B cell (primary cell): Measurements from ENCODE around the gene DNAJC15. TPM values are rescaled to one million over a fixed set of nuclear protein-coding genes. Genes with fewer than 3 reads are reported as not detected.

ENCODE experiments used
- ATAC-seq: fragments of 200-7000 bp; cut with Tn5 transposase; one replicate; pipeline ENCODE4 v1.10.0; 2021; ENCODE audit warnings: low read depth, mild to moderate bottlenecking, moderate number of reproducible peaks, moderate library complexity
- CTCF ChIA-PET: fragments of 350-600 bp; sonication (Branson Sonifier 250); formaldehyde crosslinking; loops from one replicate; lab custom pipeline; 2021; ENCODE audit warnings: antibody characterized with exemption, inconsistent platforms; lab: Charles Lee
- POLR2A ChIA-PET: fragments of 350-600 bp; sonication (Branson Sonifier 250); formaldehyde crosslinking; loops from one replicate; lab custom pipeline; 2021; ENCODE audit warnings: antibody characterized with exemption; lab: Charles Lee
- DNase-seq: peaks from one replicate; pipeline ENCODE4 v3.0.0; 2013
- H2AFZ ChIP-seq: 2 replicates; pipeline ENCODE4 v1.6.1; 2012; ENCODE audit warnings: mild to moderate bottlenecking, low read depth, low read length; ENCODE audit not compliant: insufficient read depth, poor library complexity, severe bottlenecking
- H3K27ac ChIP-seq, 2 donors: 1 replicate in 1 of 2; 2 replicates in 1 of 2; pipeline ENCODE4 v1.5.1; 2012 to 2013; ENCODE audit warnings: low read length in 2 of 2, mild to moderate bottlenecking in 2 of 2, moderate library complexity in 1 of 2
- H3K27me3 ChIP-seq, 4 experiments: fragments of 200-600 bp in 1 of 4; sonication (generic) in 1 of 4; replicated peaks in 1 of 4; 1 replicate in 2 of 4; 2 replicates in 2 of 4; pipeline versions ENCODE4 v1.6.1 to v1.7.0; 2013 to 2016; ENCODE audit warnings: low read length in 3 of 4, mild to moderate bottlenecking in 2 of 4, mixed read lengths in 1 of 4, moderate library complexity in 1 of 4; ENCODE audit not compliant: insufficient read depth in 4 of 4, control insufficient read depth in 3 of 4; ENCODE audit errors: control extremely low read depth in 1 of 4
- H3K36me3 ChIP-seq, 2 experiments: replicated peaks in 1 of 2; 1 replicate in 1 of 2; 2 replicates in 1 of 2; pipeline versions ENCODE4 v1.6.1 to v1.7.1; 2013; ENCODE audit warnings: low read length in 1 of 2; ENCODE audit not compliant: insufficient read depth in 2 of 2, control insufficient read depth in 1 of 2; ENCODE audit errors: control extremely low read depth in 1 of 2, extremely low read depth in 1 of 2
- H3K4me1 ChIP-seq, 2 donors: fragments of 200-600 bp in 1 of 2; sonication (generic) in 1 of 2; 1 replicate in 1 of 2; 2 replicates in 1 of 2; pipeline versions ENCODE4 v1.5.1 to v1.6.1; 2013 to 2017; ENCODE audit warnings: low read length in 2 of 2; ENCODE audit not compliant: control insufficient read depth in 2 of 2, insufficient read depth in 2 of 2
- H3K4me2 ChIP-seq: replicated peaks from 2 replicates; pipeline ENCODE3; 2012; ENCODE audit warnings: mild to moderate bottlenecking, low read depth, low read length; ENCODE audit not compliant: poor library complexity, severe bottlenecking
- H3K4me3 ChIP-seq, 5 experiments: fragments of 200-600 bp in 1 of 5; sonication (generic) in 1 of 5; 1 replicate in 3 of 5; 2 replicates in 2 of 5; pipeline versions ENCODE4 v1.5.1 to v1.7.0; 2011 to 2016; ENCODE audit warnings: low read length in 4 of 5, mild to moderate bottlenecking in 4 of 5, low read depth in 2 of 5, control low read depth in 1 of 5, moderate library complexity in 1 of 5; ENCODE audit not compliant: insufficient read depth in 1 of 5; ENCODE audit errors: control extremely low read depth in 1 of 5, extremely low read depth in 1 of 5
- H3K79me2 ChIP-seq: fragments of 200-600 bp; sonication (generic); one replicate; pipeline ENCODE4 v1.6.0; 2016; ENCODE audit warnings: low read length; ENCODE audit not compliant: control insufficient read depth, insufficient read depth
- H3K9ac ChIP-seq: fragments of 200-600 bp; sonication (generic); 2 replicates; pipeline ENCODE4 v1.6.1; 2017; ENCODE audit warnings: mild to moderate bottlenecking, low read length, moderate library complexity
- H3K9me3 ChIP-seq, 3 donors: one replicate each; pipeline versions ENCODE4 v1.6.1 to v1.7.1; 2013; ENCODE audit warnings: low read length in 2 of 3; ENCODE audit not compliant: control insufficient read depth in 2 of 3, insufficient read depth in 1 of 3; ENCODE audit errors: control extremely low read depth in 1 of 3
- H4K20me1 ChIP-seq: 2 replicates; pipeline ENCODE4 v1.6.0; 2012; ENCODE audit warnings: mild to moderate bottlenecking, low read length; ENCODE audit not compliant: insufficient read depth, control insufficient read depth, poor library complexity, severe bottlenecking
- H3K27ac Mint-ChIP-seq: one replicate; pipeline ENCODE4 v1.8.0; 2021; ENCODE audit warnings: mixed read lengths
- H3K27me3 Mint-ChIP-seq: one replicate; pipeline ENCODE4 v1.8.0; 2021; ENCODE audit warnings: mixed read lengths
- H3K4me1 Mint-ChIP-seq: one replicate; pipeline ENCODE4 v1.8.0; 2021; ENCODE audit warnings: mixed read lengths
- H3K4me3 Mint-ChIP-seq: one replicate; pipeline ENCODE4 v1.8.0; 2021; ENCODE audit warnings: mixed read lengths
- H3K9me3 Mint-ChIP-seq: one replicate; pipeline ENCODE4 v1.8.0; 2022; ENCODE audit warnings: mixed read lengths; ENCODE audit not compliant: insufficient read depth
- CTCF ChIP-seq: fragments of 200-600 bp; IDR thresholded peaks from one replicate; pipeline ENCODE4 v1.8.0; 2022; ENCODE audit warnings: antibody characterized with exemption, mild to moderate bottlenecking
- EZH2 ChIP-seq: IDR thresholded peaks from 2 replicates; pipeline ENCODE4 v1.6.1; 2012; ENCODE audit warnings: borderline replicate concordance, low read depth, mild to moderate bottlenecking, moderate library complexity, low read length; ENCODE audit not compliant: insufficient read depth, poor library complexity, severe bottlenecking
- WGBS: methylation state at CpG from one replicate; pipeline ENCODE4 v1.1.5; 2013; ENCODE audit warnings: missing lambda C conversion rate; ENCODE audit not compliant: insufficient coverage; 5-methylcytosine and 5-hydroxymethylcytosine counted together
- intact Hi-C: fragments of 100-400 bp; cut with micrococcal nuclease; formaldehyde crosslinking; loops from one replicate; pipeline ENCODE4 v1.10.0; 2022
- polyA plus RNA-seq: library from polyadenylated mRNA; depleted of rRNA; stranded (reverse); fragments of >200 nt; gene quantifications from 2 replicates; pipeline ENCODE4 v1.2.3, GENCODE V29; 2012
- total RNA-seq, 2 donors: library from RNA; stranded (reverse); fragments of 120-200 nt in 1 of 2; gene quantifications; 1 replicate in 1 of 2; 2 replicates in 1 of 2; pipeline versions ENCODE4 v1.2.3 to v1.2.4, GENCODE V29; 2013 to 2022

DNAJC15 gene
- total and polyA plus RNA-seq, 2 donors (not counting 1 experiment from before 2014, with no cell fraction given) = 11.5 to 15.2 TPM

- H3K27me3 Mint-ChIP-seq = no peaks in the 10 kb centered on the region
- H3K4me1 Mint-ChIP-seq = peaks cover 16% of the 10 kb centered on the region
- intact Hi-C loops = no loop called here
- Histone ChIP-seq H3K27me3 (no peaks in the 10 kb centered on the region), H3K27ac (no peak overlapping the region), H3K36me3 (peaks cover 0 to 5% of the 10 kb centered on the region in 2 experiments), H3K4me1 (no peaks in the 10 kb centered on the region), H3K4me2 (no peak overlapping the region), H3K9me3 (peaks cover 2 to 4% (median 2%) of the 10 kb centered on the region in 3 donors), H3K9ac (no peak overlapping the region), H3K79me2 (peaks cover 35% of the 10 kb centered on the region), H2AFZ (no peak overlapping the region), H4K20me1 (peaks cover 15% of the 10 kb centered on the region), H3K4me3 (no peak overlapping the region)
- DNase-seq (no peak), ATAC-seq (no peak)
- H3K27ac Mint-ChIP-seq = no peak overlapping the region
- WGBS = 100% methylated on average over 1 of the region's 2 CpGs
- H3K4me3 Mint-ChIP-seq = no peak overlapping the region
- POLR2A ChIA-PET = no interaction called here
- CTCF ChIA-PET = no interaction called here
- no peak for TF ChIP-seq CTCF
- no peak for TF ChIP-seq EZH2
- peaks cover 5% of the 10 kb centered on the region for H3K9me3 Mint-ChIP-seq
These were observed 77.3 kb downstream of the DNAJC15 start for GRCh38 chr13:43100667-43101066.

GRCh38 chr13:43102304-43102703 is 78.9 kb downstream of the DNAJC15 start:
- Mint-ChIP-seq H3K9me3 (peaks cover 5% of the 10 kb centered on the region), H3K27ac (no peak overlapping the region), H3K27me3 (no peaks in the 10 kb centered on the region), H3K4me1 (peaks cover 16% of the 10 kb centered on the region), H3K4me3 (no peak overlapping the region)
- H2AFZ ChIP-seq = no peak overlapping the region
- intact Hi-C loops = no loop called here
- peaks cover 0 to 4% of the 10 kb centered on the region in 2 experiments for H3K36me3 ChIP-seq
- CTCF ChIA-PET = no interaction called here
- H3K79me2 ChIP-seq = peaks cover 26% of the 10 kb centered on the region
- POLR2A ChIA-PET = no interaction called here
- no CpG with 5 or more reads among the region's 4 CpGs for WGBS
- peaks cover 2 to 4% (median 2%) of the 10 kb centered on the region in 3 donors for H3K9me3 ChIP-seq
- no peak overlapping the region for H3K27ac ChIP-seq
- H3K27me3 ChIP-seq = no peaks in the 10 kb centered on the region
- DNase-seq = no peak
- H4K20me1 ChIP-seq = peaks cover 15% of the 10 kb centered on the region
- no peaks in the 10 kb centered on the region for H3K4me1 ChIP-seq
- no peak overlapping the region for H3K9ac ChIP-seq
- no peak overlapping the region for H3K4me3 ChIP-seq
- no peak for TF ChIP-seq CTCF
- TF ChIP-seq EZH2 = no peak
- no peak overlapping the region for H3K4me2 ChIP-seq
- no peak for ATAC-seq
